SK-N-SH (cell line): ENCODE results near the gene FNDC3B. TPM values are rescaled to one million over a fixed set of nuclear protein-coding genes. Genes with fewer than 3 reads are reported as not detected.

Source experiments
- CTCF ChIA-PET: fragments of 300-600, 350-600 bp; formaldehyde crosslinking; extraction: SDS; loops from one replicate; lab custom pipeline; 2021; lab: Yijun Ruan, JAX
- POLR2A ChIA-PET: fragments of 350-600 bp; sonication (Branson Sonifier 250); formaldehyde crosslinking; extraction: SDS; loops from one replicate; lab custom pipeline; 2020; ENCODE audit warnings: antibody characterized with exemption, inconsistent platforms; lab: Yijun Ruan, JAX
- DNase-seq: peaks from one replicate; pipeline ENCODE4 v3.0.0; 2012
- H2AFZ ChIP-seq: fragments of 200-600 bp; sonication (generic); 2 replicates; pipeline ENCODE4 v1.8.1; 2016; ENCODE audit warnings: antibody characterized with exemption, mild to moderate bottlenecking, low read depth
- H3F3A ChIP-seq: fragments of 200-600 bp; sonication (generic); replicated peaks from 2 replicates; pipeline ENCODE3; 2016; ENCODE audit warnings: antibody characterized with exemption, mild to moderate bottlenecking; ENCODE audit not compliant: insufficient read depth
- H3K27ac ChIP-seq, 2 experiments: fragments of 200-500 bp in 1 of 2; fragments of 200-600 bp in 1 of 2; sonication (Bioruptor generic) in 1 of 2; sonication (generic), shearing (Covaris generic) in 1 of 2; 2 replicates each; pipeline versions ENCODE4 v1.5.1 to v1.6.1; 2014 to 2016; ENCODE audit warnings: low read depth in 2 of 2, inconsistent platforms in 1 of 2, low read length in 1 of 2, mild to moderate bottlenecking in 1 of 2, mixed read lengths in 1 of 2
- H3K27me3 ChIP-seq: fragments of 200-600 bp; sonication (generic), shearing (Covaris generic); 2 replicates; pipeline ENCODE4 v1.6.1; 2016; ENCODE audit warnings: mixed run types; ENCODE audit not compliant: insufficient read depth
- H3K36me3 ChIP-seq, 2 experiments: fragments of 200-500 bp in 1 of 2; fragments of 200-600 bp in 1 of 2; sonication (Bioruptor generic) in 1 of 2; sonication (generic) in 1 of 2; replicated peaks in 1 of 2; 2 replicates each; pipeline versions ENCODE3 to v1.5.1; 2014 to 2016; ENCODE audit warnings: low read length in 1 of 2, mild to moderate bottlenecking in 1 of 2; ENCODE audit not compliant: insufficient read depth in 2 of 2, control insufficient read depth in 1 of 2
- H3K4me1 ChIP-seq, 2 experiments: fragments of 200-500 bp in 1 of 2; fragments of 200-600 bp in 1 of 2; sonication (Bioruptor generic) in 1 of 2; sonication (generic), shearing (Covaris generic) in 1 of 2; 2 replicates each; pipeline versions ENCODE4 v1.5.1 to v1.6.1; 2014 to 2016; ENCODE audit warnings: low read depth in 1 of 2, low read length in 1 of 2, mixed run types in 1 of 2; ENCODE audit not compliant: insufficient read depth in 2 of 2, control insufficient read depth in 1 of 2
- H3K4me2 ChIP-seq: fragments of 200-600 bp; sonication (generic), shearing (Covaris generic); 2 replicates; pipeline ENCODE4 v1.6.1; 2017; ENCODE audit warnings: mixed run types
- H3K4me3 ChIP-seq, 2 experiments: fragments of 200-500 bp in 1 of 2; fragments of 200-600 bp in 1 of 2; sonication (Bioruptor generic) in 1 of 2; sonication (generic), shearing (Covaris generic) in 1 of 2; 2 replicates each; pipeline versions ENCODE4 v1.5.1 to v1.8.1; 2014 to 2016; ENCODE audit warnings: low read depth in 2 of 2, inconsistent platforms in 1 of 2, low read length in 1 of 2, mild to moderate bottlenecking in 1 of 2, mixed read lengths in 1 of 2, moderate library complexity in 1 of 2
- H3K79me2 ChIP-seq: fragments of 200-600 bp; sonication (generic); 2 replicates; pipeline ENCODE4 v1.8.1; 2017; ENCODE audit warnings: mild to moderate bottlenecking; ENCODE audit not compliant: insufficient read depth
- H3K9ac ChIP-seq: fragments of 200-600 bp; sonication (generic); 2 replicates; pipeline ENCODE4 v1.6.1; 2017; ENCODE audit warnings: mixed run types
- H3K9me2 ChIP-seq: fragments of 200-600 bp; sonication (generic); 2 replicates; pipeline ENCODE4 v1.6.1; 2017; ENCODE audit warnings: mixed run types
- H3K9me3 ChIP-seq: fragments of 200-600 bp; sonication (generic); 2 replicates; pipeline ENCODE4 v1.6.1; 2017; ENCODE audit warnings: mixed run types, mild to moderate bottlenecking, moderate library complexity
- H4K20me1 ChIP-seq: fragments of 200-600 bp; sonication (generic); 2 replicates; pipeline ENCODE4 v1.6.1; 2017; ENCODE audit warnings: mild to moderate bottlenecking, mixed run types; ENCODE audit not compliant: insufficient read depth
- CHD2 ChIP-seq: fragments of 150-350 bp; IDR thresholded peaks from 2 replicates; pipeline ENCODE4 v1.6.1; 2018; ENCODE audit warnings: low read length; ENCODE audit not compliant: partially characterized antibody
- ELF1 ChIP-seq: IDR thresholded peaks from 2 replicates; pipeline ENCODE4 v1.4.0; 2012
- EP300 ChIP-seq, 2 experiments: IDR thresholded peaks; 2 replicates each; pipeline versions ENCODE4 v1.4.0 to v1.6.1; 2012; ENCODE audit warnings: borderline replicate concordance in 1 of 2, low read depth in 1 of 2, low read length in 1 of 2
- EZH2phosphoT487 ChIP-seq: fragments of 200-600 bp; sonication (generic); IDR thresholded peaks from 2 replicates; pipeline ENCODE4 v1.6.1; 2017; ENCODE audit warnings: low read depth, mixed run types, mild to moderate bottlenecking, antibody characterized with exemption, moderate library complexity, borderline replicate concordance
- GABPA ChIP-seq: IDR thresholded peaks from 2 replicates; pipeline ENCODE4 v1.4.0; 2012; ENCODE audit warnings: low read depth, mild to moderate bottlenecking
- MXI1 ChIP-seq: IDR thresholded peaks from 2 replicates; pipeline ENCODE4 v1.6.1; 2012; ENCODE audit warnings: mild to moderate bottlenecking, low read depth, low read length, improper control_type of control experiment
- NFIC ChIP-seq: IDR thresholded peaks from 2 replicates; pipeline ENCODE4 v1.4.0; 2012; ENCODE audit warnings: borderline replicate concordance
- POLR2AphosphoS5 ChIP-seq: IDR thresholded peaks from 2 replicates; pipeline ENCODE4 v1.6.1; 2012; ENCODE audit warnings: low read depth, low read length
- RAD21 ChIP-seq: IDR thresholded peaks from 2 replicates; pipeline ENCODE4 v1.6.1; 2012; ENCODE audit warnings: mild to moderate bottlenecking, low read length
- RCOR1 ChIP-seq: fragments of 150-350 bp; IDR thresholded peaks from 2 replicates; pipeline ENCODE4 v1.6.1; 2017; ENCODE audit warnings: antibody characterized with exemption, low read length
- RFX5 ChIP-seq: IDR thresholded peaks from 2 replicates; pipeline ENCODE4 v1.6.1; 2012; ENCODE audit warnings: mild to moderate bottlenecking, improper control_type of control experiment, low read length
- SIN3A ChIP-seq: IDR thresholded peaks from 2 replicates; pipeline ENCODE4 v1.6.1; 2012; ENCODE audit warnings: low read depth, mild to moderate bottlenecking, low read length, moderate library complexity, borderline replicate concordance
- SMC3 ChIP-seq: IDR thresholded peaks from 2 replicates; pipeline ENCODE4 v1.6.1; 2012; ENCODE audit warnings: low read depth, low read length, improper control_type of control experiment
- TAF1 ChIP-seq: IDR thresholded peaks from 2 replicates; pipeline ENCODE4 v1.6.1; 2012; ENCODE audit warnings: low read depth, mild to moderate bottlenecking, low read length, moderate library complexity, borderline replicate concordance
- YY1 ChIP-seq: IDR thresholded peaks from 2 replicates; pipeline ENCODE4 v1.4.0; 2012; ENCODE audit warnings: low read depth, mild to moderate bottlenecking
- WGBS: methylation state at CpG from one replicate; pipeline ENCODE4 v1.1.6; 2017; ENCODE audit warnings: low lambda C conversion rate; 5-methylcytosine and 5-hydroxymethylcytosine counted together
- polyA plus RNA-seq, 3 experiments: library from polyadenylated mRNA; depleted of rRNA; stranded (reverse); fragments of >200 nt; gene quantifications; 2 replicates each; pipeline ENCODE4 v1.2.3, GENCODE V29; 2012
- TF ChIP-seq, protein P1 (sequence below): IDR thresholded peaks from 2 replicates; pipeline ENCODE4 v1.4.0; 2012; ENCODE audit warnings: low read depth
- TF ChIP-seq, protein P2 (sequence below): IDR thresholded peaks from 2 replicates; pipeline ENCODE4 v1.4.0; 2012; ENCODE audit warnings: low read depth, borderline replicate concordance
- TF ChIP-seq, protein P3 (sequence below): IDR thresholded peaks from 2 replicates; pipeline ENCODE4 v1.6.1; 2012; ENCODE audit warnings: mild to moderate bottlenecking, low read depth, low read length, moderate library complexity

The FNDC3B gene
- polyA plus RNA-seq, 1 of the 3 experiments (the other 2 are of a cell fraction) = 10.4 TPM

DNA sequence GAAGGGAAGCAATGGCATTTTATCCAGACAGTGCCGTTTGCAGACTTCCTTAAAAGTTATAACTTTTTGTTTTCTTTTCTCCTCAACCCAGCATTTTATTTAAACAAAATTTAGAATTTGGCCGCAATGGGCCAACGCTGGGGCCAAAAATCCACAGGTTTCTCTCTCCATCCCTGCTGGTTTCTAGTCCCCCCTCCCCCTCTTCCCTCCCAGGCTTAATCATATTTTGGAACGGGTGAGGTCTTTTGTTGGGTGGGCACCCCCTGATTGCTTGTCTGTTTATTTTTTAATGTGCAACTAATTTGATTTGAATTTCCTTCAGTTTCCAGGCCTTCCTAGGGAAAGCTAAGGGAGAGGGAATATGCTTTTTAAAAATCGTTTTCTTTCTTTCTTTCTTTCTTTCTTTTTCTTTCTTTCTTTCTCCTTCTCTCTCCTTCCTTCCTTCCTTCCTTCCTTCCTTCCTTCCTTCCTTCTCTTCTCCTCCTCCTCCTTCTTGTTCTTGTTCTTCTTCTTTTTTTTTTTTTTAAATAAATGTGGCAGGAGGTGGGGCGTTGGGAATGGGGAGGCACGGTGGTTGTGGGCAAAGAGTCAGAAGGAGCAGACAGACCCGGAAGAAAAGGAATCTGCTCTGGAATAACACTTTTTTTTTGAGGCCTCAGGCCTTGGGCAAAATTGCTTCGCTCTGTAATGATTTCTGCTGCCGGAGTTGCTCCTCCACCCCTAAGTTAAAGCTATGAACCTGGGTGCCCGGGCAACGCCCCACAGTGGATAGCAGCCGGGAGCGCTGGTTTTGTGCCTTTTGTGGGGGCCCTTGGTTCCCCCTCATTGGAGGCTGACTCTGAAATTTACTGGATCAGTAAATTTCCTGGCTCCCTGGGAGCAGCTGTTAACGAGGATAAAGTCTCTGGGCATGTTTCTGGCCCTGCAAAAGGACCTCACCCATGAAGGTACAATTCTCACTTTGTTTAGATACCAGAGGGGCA, 1.9 kb downstream of the FNDC3B start:
- Histone ChIP-seq H3K27ac (peak overlapping the region; percentile 89 to 97), H3F3A (peaks cover 6% of the 10 kb centered on the region), H3K9me2 (no peaks in the 10 kb centered on the region), H3K4me1 (peaks cover 6 to 16% of the 10 kb centered on the region in 2 experiments; a peak in 2 of 4 replicates), H3K4me2 (peak overlapping the region; percentile 86), H4K20me1 (peaks cover 50% of the 10 kb centered on the region), H3K36me3 (peaks cover 0 to 18% of the 10 kb centered on the region in 2 experiments), H3K4me3 (peak overlapping the region; percentile 84 to 94), H3K9me3 (no peaks in the 10 kb centered on the region), H3K79me2 (peaks cover 77% of the 10 kb centered on the region), H3K9ac (peak overlapping the region; percentile 99), H3K27me3 (no peaks in the 10 kb centered on the region), H2AFZ (no peak overlapping the region)
- POLR2A ChIA-PET = interaction anchor here (1.4 kb wide), 1 partner anchor 13 kb away, joined by 4 read pairs; no protein-coding TSS in a partner anchor
- DNase-seq = peak; percentile 50
- WGBS = 33% methylated on average over 15 of the region's 15 CpGs
- TF ChIP-seq RCOR1 (no peak), EP300 (IDR thresholded peaks at IDR 0.05; ENCODE audit: borderline replicate concordance in 1 of 2, low read depth in 1 of 2, low read length in 1 of 2) (no peak), CHD2 (no peak), GABPA (0 out of 2 replicates have a peak, but pooled peaks have one; percentile 12), MXI1 (no peak), SIN3A (no peak), TAF1 (no peak), YY1 (no peak), ELF1 (0 out of 2 replicates have a peak, but pooled peaks have one; percentile 27), EZH2phosphoT487 (no peak), POLR2AphosphoS5 (0 out of 2 replicates have a peak, but pooled peaks have one; percentile 2), NFIC (0 out of 2 replicates have a peak, but pooled peaks have one; percentile 5)
- TF ChIP-seq, protein P1, sequence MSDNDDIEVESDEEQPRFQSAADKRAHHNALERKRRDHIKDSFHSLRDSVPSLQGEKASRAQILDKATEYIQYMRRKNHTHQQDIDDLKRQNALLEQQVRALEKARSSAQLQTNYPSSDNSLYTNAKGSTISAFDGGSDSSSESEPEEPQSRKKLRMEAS = no peak
- CTCF ChIA-PET = interaction anchor here (0.8 to 1.8 kb wide), 10 partner anchors 9 to 333 kb away, joined by 3 to 7 read pairs (median 4); no protein-coding TSS in a partner anchor

DNA sequence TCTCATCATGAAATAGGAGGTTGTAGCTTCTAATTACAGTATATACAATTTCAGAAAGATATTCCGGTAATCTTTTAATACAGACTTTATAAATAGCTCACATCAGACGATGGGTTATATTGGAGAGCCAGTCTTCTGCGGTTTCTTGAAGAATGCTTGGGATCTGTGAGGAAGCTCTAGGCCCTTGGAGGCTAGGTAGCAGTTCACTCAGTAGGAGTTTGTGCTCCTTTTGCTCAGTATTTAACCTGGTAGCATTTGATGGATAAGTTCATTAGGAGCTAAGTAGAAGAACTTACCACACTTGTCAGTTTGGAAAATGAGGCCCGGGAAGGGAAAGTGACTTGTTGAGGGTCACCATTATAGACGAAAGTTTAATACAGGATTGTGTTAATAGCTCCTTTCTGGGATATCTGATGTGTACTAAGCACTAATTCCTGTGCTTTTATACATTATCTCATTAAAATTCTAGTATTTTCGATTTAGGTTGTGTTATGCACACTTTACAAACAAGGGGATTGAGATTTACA, 2.8 kb downstream of the FNDC3B start:
- peak overlapping the region; percentile 84 to 94; a peak in 3 of 4 replicates for H3K4me3 ChIP-seq
- H2AFZ ChIP-seq = no peak overlapping the region
- peak overlapping the region; percentile 86 for H3K4me2 ChIP-seq
- H3K36me3 ChIP-seq = peaks cover 3 to 20% of the 10 kb centered on the region in 2 experiments
- no peaks in the 10 kb centered on the region for H3K27me3 ChIP-seq
- H3K9ac ChIP-seq = peak overlapping the region; percentile 99; the same call in 1 of the 2 replicates
- peaks cover 6 to 18% of the 10 kb centered on the region in 2 experiments; a peak in 3 of 4 replicates for H3K4me1 ChIP-seq
- H3K9me2 ChIP-seq = no peaks in the 10 kb centered on the region
- no peak for DNase-seq
- ChIA-PET POLR2A (interaction anchor here (1.0 to 1.4 kb wide), 2 partner anchors 12 to 290 kb away, joined by 4 to 5 read pairs; no protein-coding TSS in a partner anchor), CTCF (interaction anchor here (1.0 to 1.8 kb wide), 4 partner anchors 11 to 299 kb away, joined by 3 to 7 read pairs (median 5); no protein-coding TSS in a partner anchor)
- peaks cover 11% of the 10 kb centered on the region for H3F3A ChIP-seq
- H4K20me1 ChIP-seq = peaks cover 59% of the 10 kb centered on the region
- WGBS = 86% methylated on average over 6 of the region's 6 CpGs
- H3K9me3 ChIP-seq = no peaks in the 10 kb centered on the region
- peak overlapping the region in 1 of 2 experiments; percentile 97; a peak in 1 of 4 replicates for H3K27ac ChIP-seq
- H3K79me2 ChIP-seq = peaks cover 86% of the 10 kb centered on the region
- TF ChIP-seq RFX5 = no peak
- no peak for TF ChIP-seq EP300 (IDR thresholded peaks at IDR 0.05; ENCODE audit: borderline replicate concordance in 1 of 2, low read depth in 1 of 2, low read length in 1 of 2)
- no peak for TF ChIP-seq SIN3A
- TF ChIP-seq, protein P2, sequence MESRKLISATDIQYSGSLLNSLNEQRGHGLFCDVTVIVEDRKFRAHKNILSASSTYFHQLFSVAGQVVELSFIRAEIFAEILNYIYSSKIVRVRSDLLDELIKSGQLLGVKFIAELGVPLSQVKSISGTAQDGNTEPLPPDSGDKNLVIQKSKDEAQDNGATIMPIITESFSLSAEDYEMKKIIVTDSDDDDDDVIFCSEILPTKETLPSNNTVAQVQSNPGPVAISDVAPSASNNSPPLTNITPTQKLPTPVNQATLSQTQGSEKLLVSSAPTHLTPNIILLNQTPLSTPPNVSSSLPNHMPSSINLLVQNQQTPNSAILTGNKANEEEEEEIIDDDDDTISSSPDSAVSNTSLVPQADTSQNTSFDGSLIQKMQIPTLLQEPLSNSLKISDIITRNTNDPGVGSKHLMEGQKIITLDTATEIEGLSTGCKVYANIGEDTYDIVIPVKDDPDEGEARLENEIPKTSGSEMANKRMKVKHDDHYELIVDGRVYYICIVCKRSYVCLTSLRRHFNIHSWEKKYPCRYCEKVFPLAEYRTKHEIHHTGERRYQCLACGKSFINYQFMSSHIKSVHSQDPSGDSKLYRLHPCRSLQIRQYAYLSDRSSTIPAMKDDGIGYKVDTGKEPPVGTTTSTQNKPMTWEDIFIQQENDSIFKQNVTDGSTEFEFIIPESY = no peak
- TF ChIP-seq POLR2AphosphoS5 = no peak
- no peak for TF ChIP-seq TAF1
- TF ChIP-seq, protein P3, sequence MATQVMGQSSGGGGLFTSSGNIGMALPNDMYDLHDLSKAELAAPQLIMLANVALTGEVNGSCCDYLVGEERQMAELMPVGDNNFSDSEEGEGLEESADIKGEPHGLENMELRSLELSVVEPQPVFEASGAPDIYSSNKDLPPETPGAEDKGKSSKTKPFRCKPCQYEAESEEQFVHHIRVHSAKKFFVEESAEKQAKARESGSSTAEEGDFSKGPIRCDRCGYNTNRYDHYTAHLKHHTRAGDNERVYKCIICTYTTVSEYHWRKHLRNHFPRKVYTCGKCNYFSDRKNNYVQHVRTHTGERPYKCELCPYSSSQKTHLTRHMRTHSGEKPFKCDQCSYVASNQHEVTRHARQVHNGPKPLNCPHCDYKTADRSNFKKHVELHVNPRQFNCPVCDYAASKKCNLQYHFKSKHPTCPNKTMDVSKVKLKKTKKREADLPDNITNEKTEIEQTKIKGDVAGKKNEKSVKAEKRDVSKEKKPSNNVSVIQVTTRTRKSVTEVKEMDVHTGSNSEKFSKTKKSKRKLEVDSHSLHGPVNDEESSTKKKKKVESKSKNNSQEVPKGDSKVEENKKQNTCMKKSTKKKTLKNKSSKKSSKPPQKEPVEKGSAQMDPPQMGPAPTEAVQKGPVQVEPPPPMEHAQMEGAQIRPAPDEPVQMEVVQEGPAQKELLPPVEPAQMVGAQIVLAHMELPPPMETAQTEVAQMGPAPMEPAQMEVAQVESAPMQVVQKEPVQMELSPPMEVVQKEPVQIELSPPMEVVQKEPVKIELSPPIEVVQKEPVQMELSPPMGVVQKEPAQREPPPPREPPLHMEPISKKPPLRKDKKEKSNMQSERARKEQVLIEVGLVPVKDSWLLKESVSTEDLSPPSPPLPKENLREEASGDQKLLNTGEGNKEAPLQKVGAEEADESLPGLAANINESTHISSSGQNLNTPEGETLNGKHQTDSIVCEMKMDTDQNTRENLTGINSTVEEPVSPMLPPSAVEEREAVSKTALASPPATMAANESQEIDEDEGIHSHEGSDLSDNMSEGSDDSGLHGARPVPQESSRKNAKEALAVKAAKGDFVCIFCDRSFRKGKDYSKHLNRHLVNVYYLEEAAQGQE = no peak
- TF ChIP-seq SMC3 = no peak
- TF ChIP-seq RAD21 = no peak
